Measurements from ENCODE around the gene PACRG.

DNA sequence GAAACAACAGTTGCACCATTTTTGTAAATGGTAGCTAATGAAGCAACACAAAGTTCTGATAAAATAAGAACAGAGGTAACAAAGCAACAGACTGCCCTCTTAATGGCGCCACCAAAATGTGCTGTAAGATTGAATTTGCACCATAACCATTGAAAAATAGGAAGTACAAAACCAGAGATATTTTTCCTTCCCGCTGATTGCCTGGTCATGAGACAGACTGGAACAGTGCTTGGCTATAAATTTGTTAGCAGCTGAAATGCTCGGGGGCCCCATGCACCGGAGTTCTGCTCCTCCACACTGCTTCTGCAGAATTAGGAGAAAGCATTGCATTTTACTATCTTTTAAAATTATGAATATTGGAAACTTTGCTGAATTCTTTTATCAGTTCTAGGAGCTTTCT is 522.3 kb downstream of the PACRG start:
- TF ChIP-seq POLR2A (IDR thresholded peaks at IDR 0.05) = no peak
- TF ChIP-seq, protein P1, sequence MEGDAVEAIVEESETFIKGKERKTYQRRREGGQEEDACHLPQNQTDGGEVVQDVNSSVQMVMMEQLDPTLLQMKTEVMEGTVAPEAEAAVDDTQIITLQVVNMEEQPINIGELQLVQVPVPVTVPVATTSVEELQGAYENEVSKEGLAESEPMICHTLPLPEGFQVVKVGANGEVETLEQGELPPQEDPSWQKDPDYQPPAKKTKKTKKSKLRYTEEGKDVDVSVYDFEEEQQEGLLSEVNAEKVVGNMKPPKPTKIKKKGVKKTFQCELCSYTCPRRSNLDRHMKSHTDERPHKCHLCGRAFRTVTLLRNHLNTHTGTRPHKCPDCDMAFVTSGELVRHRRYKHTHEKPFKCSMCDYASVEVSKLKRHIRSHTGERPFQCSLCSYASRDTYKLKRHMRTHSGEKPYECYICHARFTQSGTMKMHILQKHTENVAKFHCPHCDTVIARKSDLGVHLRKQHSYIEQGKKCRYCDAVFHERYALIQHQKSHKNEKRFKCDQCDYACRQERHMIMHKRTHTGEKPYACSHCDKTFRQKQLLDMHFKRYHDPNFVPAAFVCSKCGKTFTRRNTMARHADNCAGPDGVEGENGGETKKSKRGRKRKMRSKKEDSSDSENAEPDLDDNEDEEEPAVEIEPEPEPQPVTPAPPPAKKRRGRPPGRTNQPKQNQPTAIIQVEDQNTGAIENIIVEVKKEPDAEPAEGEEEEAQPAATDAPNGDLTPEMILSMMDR (IDR thresholded peaks at IDR 0.05) = no peak

All from ovary (tissue), 3 donors.